ENCODE measurements around the gene PRKAA2. TPM values are rescaled to one million over a fixed set of nuclear protein-coding genes. Genes with fewer than 3 reads are reported as not detected.
A peak's percentile ranks its signal among the peaks of the same experiment; 100 is the strongest.

PRKAA2 gene
- total and polyA plus RNA-seq, 2 of the 13 experiments (the other 11 are each of a cell fraction or from before 2014, with no cell fraction given) = 6.0 to 7.5 TPM

- TF ChIP-seq FOXA3 (CRISPR knock-in tag; IDR thresholded peaks at IDR 0.05) (peak; percentile 78), ZFP36 (IDR thresholded peaks at IDR 0.05; ENCODE audit: borderline replicate concordance, low read depth, low read length, partially characterized antibody) (no peak), MTERF4 (CRISPR knock-in tag; IDR thresholded peaks at IDR 0.05) (no peak), ZNF124 (CRISPR knock-in tag; IDR thresholded peaks at IDR 0.05) (no peak), CENPX (CRISPR knock-in tag; IDR thresholded peaks at IDR 0.05) (no peak), SAP130 (CRISPR knock-in tag; IDR thresholded peaks at IDR 0.05; ENCODE audit: low read depth) (peak; percentile 76), SKI (IDR thresholded peaks at IDR 0.05; ENCODE audit: partially characterized antibody) (peak; percentile 59), HNRNPK (IDR thresholded peaks at IDR 0.05; ENCODE audit: low read depth, low read length, poor library complexity, severe bottlenecking) (no peak), ZFAT (CRISPR knock-in tag; conservative IDR thresholded peaks at IDR 0.05) (no peak), FOXO1 (CRISPR knock-in tag; IDR thresholded peaks at IDR 0.05) (peak; percentile 75; the same call in 1 of the 2 replicates), POGZ (CRISPR knock-in tag; IDR thresholded peaks at IDR 0.05) (peak; percentile 47), ZNF260 (CRISPR knock-in tag; IDR thresholded peaks at IDR 0.05; ENCODE audit: borderline replicate concordance, low read depth) (no peak), SCMH1 (CRISPR knock-in tag; IDR thresholded peaks at IDR 0.05; ENCODE audit: borderline replicate concordance) (no peak), ZNF503 (CRISPR knock-in tag; IDR thresholded peaks at IDR 0.05) (peak; percentile 79; the same call in 1 of the 2 replicates), GFI1 (CRISPR knock-in tag; IDR thresholded peaks at IDR 0.05; ENCODE audit: borderline replicate concordance) (peak; percentile 79), GATAD2A (CRISPR knock-in tag; IDR thresholded peaks at IDR 0.05) (peak; percentile 88), KDM1A (CRISPR knock-in tag; IDR thresholded peaks at IDR 0.05) (peak; percentile 66; the same call in 1 of the 2 replicates), DPF2 (CRISPR knock-in tag; IDR thresholded peaks at IDR 0.05; ENCODE audit: borderline replicate concordance, low read depth) (peak; percentile 57; the same call in 1 of the 2 replicates), NR2F2 (IDR thresholded peaks at IDR 0.05; ENCODE audit: borderline replicate concordance, low read depth) (peak; percentile 65; the same call in 1 of the 2 replicates), DNMT3B (CRISPR knock-in tag; conservative IDR thresholded peaks at IDR 0.05) (0 out of 2 replicates have a peak, but pooled peaks have one; percentile 32), ZNF724P (CRISPR knock-in tag; IDR thresholded peaks at IDR 0.05; ENCODE audit: borderline replicate concordance) (no peak), AKNA (CRISPR knock-in tag; IDR thresholded peaks at IDR 0.05; ENCODE audit: borderline replicate concordance) (no peak), FOXA1 (IDR thresholded peaks at IDR 0.05) (no peak), FOXA1 (CRISPR knock-in tag; IDR thresholded peaks at IDR 0.05) (peak; percentile 31; the same call in 1 of the 2 replicates), TEAD3 (CRISPR knock-in tag; optimal IDR thresholded peaks at IDR 0.05; ENCODE audit: borderline replicate concordance) (peak; percentile 93), GZF1 (CRISPR knock-in tag; IDR thresholded peaks at IDR 0.05) (no peak)
These were observed 43.5 kb downstream of the PRKAA2 start (continued) for GRCh38 chr1:56688522-56689026.

Data from HepG2 (cell line).